Liver (tissue), 9 donors: Measurements from ENCODE around the gene CCN2. TPM values are rescaled to one million over a fixed set of nuclear protein-coding genes. Genes with fewer than 3 reads are reported as not detected.

Experiments
- DNase-seq: peaks from one replicate; pipeline ENCODE4 v3.0.0-alpha.2; 2017; ENCODE audit warnings: low spot score
- H3K27ac ChIP-seq, 2 donors: one replicate each; pipeline ENCODE4 v1.7.0; 2013; ENCODE audit warnings: inconsistent platforms in 2 of 2, low read length in 2 of 2, control low read depth in 1 of 2, low read depth in 1 of 2, mild to moderate bottlenecking in 1 of 2
- H3K27me3 ChIP-seq, 4 donors: one replicate each; pipeline versions ENCODE4 v1.6.1 to v1.7.0; 2013; ENCODE audit warnings: low read length in 3 of 4, inconsistent platforms in 1 of 4, mild to moderate bottlenecking in 1 of 4, moderate library complexity in 1 of 4; ENCODE audit not compliant: control insufficient read depth in 4 of 4, insufficient read depth in 4 of 4
- H3K36me3 ChIP-seq, 4 donors: one replicate each; pipeline versions ENCODE4 v1.6.1 to v1.7.0; 2013; ENCODE audit warnings: low read length in 3 of 4, mild to moderate bottlenecking in 3 of 4, low read depth in 1 of 4, moderate library complexity in 1 of 4; ENCODE audit not compliant: control insufficient read depth in 4 of 4, insufficient read depth in 3 of 4
- H3K4me1 ChIP-seq, 4 donors: one replicate each; pipeline versions ENCODE4 v1.6.1 to v1.7.0; 2013; ENCODE audit warnings: low read length in 3 of 4, mild to moderate bottlenecking in 3 of 4, moderate library complexity in 1 of 4; ENCODE audit not compliant: control insufficient read depth in 4 of 4, insufficient read depth in 4 of 4
- H3K4me3 ChIP-seq, 3 donors: one replicate each; pipeline versions ENCODE4 v1.6.1 to v1.7.0; 2013; ENCODE audit warnings: low read length in 3 of 3, control low read depth in 1 of 3, low read depth in 1 of 3, mild to moderate bottlenecking in 1 of 3
- H3K9ac ChIP-seq, 2 donors: one replicate each; pipeline ENCODE4 v1.7.0; 2013; ENCODE audit warnings: low read length in 2 of 2, mild to moderate bottlenecking in 2 of 2, moderate library complexity in 2 of 2, control low read depth in 1 of 2, low read depth in 1 of 2
- H3K9me3 ChIP-seq, 4 donors: one replicate each; pipeline versions ENCODE4 v1.6.1 to v1.7.0; 2013; ENCODE audit warnings: low read length in 3 of 4; ENCODE audit not compliant: control insufficient read depth in 4 of 4
- FOXA1 ChIP-seq: IDR thresholded peaks from 2 replicates; pipeline ENCODE4 v1.6.1; 2016; ENCODE audit warnings: antibody characterized with exemption
- FOXA2 ChIP-seq: IDR thresholded peaks from 2 replicates; pipeline ENCODE4 v1.6.1; 2016; ENCODE audit warnings: antibody characterized with exemption
- HNF4G ChIP-seq: IDR thresholded peaks from 2 replicates; pipeline ENCODE4 v1.6.1; 2016; ENCODE audit warnings: antibody characterized with exemption
- NR2F2 ChIP-seq: IDR thresholded peaks from 2 replicates; pipeline ENCODE4 v1.6.1; 2016; ENCODE audit warnings: antibody characterized with exemption
- RAD21 ChIP-seq, 2 donors: IDR thresholded peaks; 2 replicates each; pipeline ENCODE4 v1.6.1; 2016; ENCODE audit warnings: antibody characterized with exemption in 2 of 2, mild to moderate bottlenecking in 2 of 2
- RXRA ChIP-seq, 2 donors: IDR thresholded peaks; 2 replicates each; pipeline ENCODE4 v1.6.1; 2017 to 2018; ENCODE audit warnings: antibody characterized with exemption in 2 of 2, mild to moderate bottlenecking in 1 of 2
- SP1 ChIP-seq: IDR thresholded peaks from 2 replicates; pipeline ENCODE4 v1.6.1; 2018; ENCODE audit warnings: antibody characterized with exemption, mild to moderate bottlenecking
- TAF1 ChIP-seq: conservative IDR thresholded peaks from 2 replicates; pipeline ENCODE4 v1.6.1; 2016; ENCODE audit warnings: antibody characterized with exemption, mild to moderate bottlenecking
- YY1 ChIP-seq: IDR thresholded peaks from 2 replicates; pipeline ENCODE4 v1.6.1; 2016; ENCODE audit warnings: antibody characterized with exemption, mild to moderate bottlenecking
- WGBS: extraction: QIAGEN DNeasy Blood & Tissue Kit; methylation state at CpG from one replicate; pipeline ENCODE4 v1.1.7; 2013; 5-methylcytosine and 5-hydroxymethylcytosine counted together
- polyA plus RNA-seq, 2 donors: library from polyadenylated mRNA; stranded (reverse) in 1 of 2; unstranded in 1 of 2; fragments of 200-250 nt in 1 of 2; fragments of >200 nt in 1 of 2; fragmentation: Nextera tagmentation in 1 of 2; extraction: Ambion mirVana in 1 of 2; gene quantifications; one replicate each; pipeline versions ENCODE4 v1.2.1 to v1.2.3, GENCODE V29; 2013 to 2015
- total RNA-seq, 2 donors: library from RNA; depleted of rRNA; stranded (reverse); fragments of >200 nt; gene quantifications; one replicate each; pipeline ENCODE4 v1.2.3, GENCODE V29; 2014
- TF ChIP-seq, protein P1 (sequence below): IDR thresholded peaks from 2 replicates; pipeline ENCODE4 v1.6.1; 2016; ENCODE audit warnings: antibody characterized with exemption
- TF ChIP-seq, protein P2 (sequence below): IDR thresholded peaks from 2 replicates; pipeline ENCODE4 v1.6.1; 2016; ENCODE audit warnings: antibody characterized with exemption
- TF ChIP-seq, protein P3 (sequence below): IDR thresholded peaks from 2 replicates; pipeline ENCODE4 v1.6.1; 2016; ENCODE audit warnings: antibody characterized with exemption
- donor health status: healthy.
- donor health status: healthy.
- donor health status: healthy.
- donor health status: healthy.
- donor health status: healthy.

Gene CCN2
- total and polyA plus RNA-seq, 4 donors = 7.3 to 26.9 (median 19.5) TPM

- Histone ChIP-seq H3K9ac (no peak overlapping the region), H3K27ac (no peak overlapping the region), H3K9me3 (no peaks in the 10 kb centered on the region), H3K4me1 (peaks cover 1 to 35% (median 17%) of the 10 kb centered on the region in 4 donors), H3K36me3 (no peaks in the 10 kb centered on the region), H3K27me3 (no peaks in the 10 kb centered on the region), H3K4me3 (no peak overlapping the region)
- no peak for TF ChIP-seq RAD21 (IDR thresholded peaks at IDR 0.05)
- no peak for TF ChIP-seq HNF4G
- 45% methylated on average over 3 of the region's 3 CpGs for WGBS
- no peak for DNase-seq
Observed at GRCh38 chr6:131954059-131954774, 3.0 kb upstream of the CCN2 start.

DNA sequence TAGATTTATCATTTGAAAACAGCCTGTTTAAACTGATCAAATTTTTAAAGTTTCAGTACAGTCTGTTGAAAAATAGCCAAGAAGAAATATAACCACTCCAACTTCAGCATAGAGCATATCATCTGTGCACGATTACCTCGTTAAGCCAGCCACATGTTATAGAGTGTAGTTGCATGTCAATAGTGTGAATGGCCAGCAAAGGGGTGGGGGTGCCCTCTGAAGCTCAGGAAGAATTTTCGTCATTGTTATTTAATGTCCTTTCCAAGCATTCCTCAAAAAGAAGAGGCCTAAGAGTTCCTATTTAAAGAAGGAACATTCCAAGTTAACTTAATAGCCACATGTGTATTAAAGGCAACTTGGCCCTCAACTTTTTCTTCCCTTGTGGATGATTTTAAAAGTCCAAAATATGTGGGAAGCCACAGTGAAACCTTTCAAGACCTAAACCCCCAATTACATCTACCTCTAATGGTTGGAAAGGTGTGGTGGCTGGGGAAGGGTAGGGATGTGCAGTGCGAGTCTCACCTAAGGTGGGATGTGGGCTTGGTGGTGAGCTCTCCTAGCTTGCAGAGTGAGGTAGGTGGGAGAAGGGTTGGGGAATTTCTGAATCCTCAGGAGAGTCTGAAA is 1.8 kb upstream of the CCN2 start:
- Histone ChIP-seq H3K4me1 (peaks cover 0 to 25% (median 10%) of the 10 kb centered on the region in 4 donors), H3K4me3 (no peak overlapping the region), H3K9me3 (no peaks in the 10 kb centered on the region), H3K36me3 (no peaks in the 10 kb centered on the region), H3K27me3 (no peaks in the 10 kb centered on the region), H3K27ac (no peak overlapping the region), H3K9ac (no peak overlapping the region)
- no peak for DNase-seq
- WGBS = 95% methylated on average over 4 of the region's 4 CpGs
- TF ChIP-seq HNF4G (no peak), YY1 (no peak), RXRA (IDR thresholded peaks at IDR 0.05) (no peak), RAD21 (IDR thresholded peaks at IDR 0.05) (no peak), NR2F2 (no peak), SP1 (no peak), FOXA2 (no peak), FOXA1 (no peak), TAF1 (no peak)
- TF ChIP-seq, protein P1, sequence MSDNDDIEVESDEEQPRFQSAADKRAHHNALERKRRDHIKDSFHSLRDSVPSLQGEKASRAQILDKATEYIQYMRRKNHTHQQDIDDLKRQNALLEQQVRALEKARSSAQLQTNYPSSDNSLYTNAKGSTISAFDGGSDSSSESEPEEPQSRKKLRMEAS = no peak
- TF ChIP-seq, protein P2, sequence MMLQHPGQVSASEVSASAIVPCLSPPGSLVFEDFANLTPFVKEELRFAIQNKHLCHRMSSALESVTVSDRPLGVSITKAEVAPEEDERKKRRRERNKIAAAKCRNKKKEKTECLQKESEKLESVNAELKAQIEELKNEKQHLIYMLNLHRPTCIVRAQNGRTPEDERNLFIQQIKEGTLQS = no peak

DNA sequence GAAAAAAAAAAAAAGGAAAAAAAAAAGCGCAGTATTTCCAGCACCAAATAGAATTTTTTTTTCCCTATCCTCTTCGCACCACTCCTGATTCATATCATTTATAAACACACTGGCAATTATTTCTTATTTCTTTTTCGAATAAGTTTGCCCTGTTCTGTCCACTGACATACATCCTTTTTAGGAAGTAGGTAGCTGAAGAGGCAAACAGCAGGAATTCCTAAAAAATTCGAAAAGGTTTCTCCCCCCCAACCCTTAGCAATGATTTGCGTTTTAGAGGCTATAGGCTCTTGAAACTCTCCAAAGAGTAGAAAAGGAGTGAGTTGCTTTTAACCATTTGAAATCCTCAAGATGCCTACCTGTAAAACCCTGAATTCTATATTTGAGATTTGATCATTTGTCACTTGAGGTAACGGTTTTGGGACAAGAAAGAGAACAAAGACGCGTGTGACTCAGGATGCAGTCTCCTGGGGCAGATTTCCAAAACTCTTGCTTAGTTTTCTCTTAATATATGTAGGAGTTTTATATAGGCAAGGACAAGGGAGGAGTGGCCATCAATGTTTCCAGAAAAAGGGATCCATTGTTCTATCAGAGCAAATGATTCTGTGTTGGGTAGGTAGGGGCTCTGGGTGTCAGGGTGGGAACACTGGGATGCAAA is 531 bp upstream of the CCN2 start:
- no peak for DNase-seq
- Histone ChIP-seq H3K9ac (no peak overlapping the region), H3K4me1 (peaks cover 0 to 22% (median 10%) of the 10 kb centered on the region in 4 donors), H3K27me3 (no peaks in the 10 kb centered on the region), H3K36me3 (no peaks in the 10 kb centered on the region), H3K9me3 (no peaks in the 10 kb centered on the region), H3K4me3 (peak overlapping the region; percentile 71 to 86 (median 73)), H3K27ac (peak overlapping the region; percentile 74 to 89)
- TF ChIP-seq, protein P3, sequence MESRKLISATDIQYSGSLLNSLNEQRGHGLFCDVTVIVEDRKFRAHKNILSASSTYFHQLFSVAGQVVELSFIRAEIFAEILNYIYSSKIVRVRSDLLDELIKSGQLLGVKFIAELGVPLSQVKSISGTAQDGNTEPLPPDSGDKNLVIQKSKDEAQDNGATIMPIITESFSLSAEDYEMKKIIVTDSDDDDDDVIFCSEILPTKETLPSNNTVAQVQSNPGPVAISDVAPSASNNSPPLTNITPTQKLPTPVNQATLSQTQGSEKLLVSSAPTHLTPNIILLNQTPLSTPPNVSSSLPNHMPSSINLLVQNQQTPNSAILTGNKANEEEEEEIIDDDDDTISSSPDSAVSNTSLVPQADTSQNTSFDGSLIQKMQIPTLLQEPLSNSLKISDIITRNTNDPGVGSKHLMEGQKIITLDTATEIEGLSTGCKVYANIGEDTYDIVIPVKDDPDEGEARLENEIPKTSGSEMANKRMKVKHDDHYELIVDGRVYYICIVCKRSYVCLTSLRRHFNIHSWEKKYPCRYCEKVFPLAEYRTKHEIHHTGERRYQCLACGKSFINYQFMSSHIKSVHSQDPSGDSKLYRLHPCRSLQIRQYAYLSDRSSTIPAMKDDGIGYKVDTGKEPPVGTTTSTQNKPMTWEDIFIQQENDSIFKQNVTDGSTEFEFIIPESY = peak; percentile 20
- peak in 1 of 2 donors; percentile 1 for TF ChIP-seq RXRA (IDR thresholded peaks at IDR 0.05)
- no peak for TF ChIP-seq HNF4G
- WGBS = 33% methylated on average over 8 of the region's 8 CpGs
